Measurements from ENCODE around the gene YY1. TPM values are rescaled to one million over a fixed set of nuclear protein-coding genes. Genes with fewer than 3 reads are reported as not detected.
"Not testable (repeated sequence)": the region's sequence is repeated elsewhere in the genome, so short reads cannot be mapped to it uniquely, and the experiment has no call there.

YY1 gene
- total and polyA plus RNA-seq, 7 donors: 26.7 to 61.5 (median 53.9) TPM

DNA sequence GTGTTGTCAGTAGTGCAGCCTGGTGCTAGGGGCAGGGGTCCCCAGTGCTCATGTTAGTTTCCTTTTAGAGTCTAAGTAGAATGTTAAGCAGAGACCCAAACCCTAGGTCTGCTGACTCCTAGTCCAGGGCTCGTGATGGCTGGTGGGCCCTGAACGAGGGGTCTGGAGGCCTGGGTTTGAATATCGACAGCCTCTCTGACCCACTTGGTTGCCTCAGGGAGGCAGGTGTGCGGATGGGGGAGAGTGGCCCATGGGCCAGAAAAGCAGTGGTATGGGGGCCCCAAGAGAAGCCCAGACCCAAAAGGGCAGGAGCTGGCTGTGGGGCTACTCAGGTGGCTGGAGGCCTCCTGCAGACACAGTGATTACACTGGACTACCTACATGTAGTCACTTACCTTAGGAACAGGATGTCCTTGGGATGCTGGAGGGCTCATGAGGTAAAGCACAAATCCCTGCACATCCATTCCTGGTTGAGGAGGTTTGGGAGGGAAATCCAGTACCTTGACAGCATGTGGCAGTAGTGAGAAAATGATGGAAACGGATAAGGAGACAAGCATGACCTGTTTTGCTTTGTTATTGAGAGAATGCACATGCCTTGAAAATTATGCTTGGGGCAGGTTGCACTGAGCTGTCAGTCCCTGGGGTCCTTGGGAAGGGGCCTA, 69.0 kb downstream of the YY1 start:
- no peak for TF ChIP-seq POLR2A (IDR thresholded peaks at IDR 0.05)
- TF ChIP-seq POLR2AphosphoS5 (IDR thresholded peaks at IDR 0.05): no peak
- TF ChIP-seq, protein P1, sequence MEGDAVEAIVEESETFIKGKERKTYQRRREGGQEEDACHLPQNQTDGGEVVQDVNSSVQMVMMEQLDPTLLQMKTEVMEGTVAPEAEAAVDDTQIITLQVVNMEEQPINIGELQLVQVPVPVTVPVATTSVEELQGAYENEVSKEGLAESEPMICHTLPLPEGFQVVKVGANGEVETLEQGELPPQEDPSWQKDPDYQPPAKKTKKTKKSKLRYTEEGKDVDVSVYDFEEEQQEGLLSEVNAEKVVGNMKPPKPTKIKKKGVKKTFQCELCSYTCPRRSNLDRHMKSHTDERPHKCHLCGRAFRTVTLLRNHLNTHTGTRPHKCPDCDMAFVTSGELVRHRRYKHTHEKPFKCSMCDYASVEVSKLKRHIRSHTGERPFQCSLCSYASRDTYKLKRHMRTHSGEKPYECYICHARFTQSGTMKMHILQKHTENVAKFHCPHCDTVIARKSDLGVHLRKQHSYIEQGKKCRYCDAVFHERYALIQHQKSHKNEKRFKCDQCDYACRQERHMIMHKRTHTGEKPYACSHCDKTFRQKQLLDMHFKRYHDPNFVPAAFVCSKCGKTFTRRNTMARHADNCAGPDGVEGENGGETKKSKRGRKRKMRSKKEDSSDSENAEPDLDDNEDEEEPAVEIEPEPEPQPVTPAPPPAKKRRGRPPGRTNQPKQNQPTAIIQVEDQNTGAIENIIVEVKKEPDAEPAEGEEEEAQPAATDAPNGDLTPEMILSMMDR (IDR thresholded peaks at IDR 0.05): no peak
- TF ChIP-seq EP300 (IDR thresholded peaks at IDR 0.05): no peak
- Histone ChIP-seq H3K4me3 (peak overlapping the region in 3 of 4 donors; percentile 65 to 98 (median 74)), H3K27ac (peak overlapping the region; percentile 85 to 92 (median 90)), H3K9me3 (no peaks in the 10 kb centered on the region), H3K36me3 (no peaks in the 10 kb centered on the region), H3K27me3 (peaks cover 2 to 5% (median 2%) of the 10 kb centered on the region in 3 donors), H3K4me1 (peaks cover 0 to 36% (median 29%) of the 10 kb centered on the region in 4 donors)
- WGBS, 2 donors: 77 to 89% methylated on average over 5 of the region's 5 CpGs
- intact Hi-C loops (cut with DNase I): loop anchor here (2.0 kb wide), 2 partner anchors 67 to 69 kb away; partner anchors contain the start of gene WDR25
- no peak for DNase-seq

DNA sequence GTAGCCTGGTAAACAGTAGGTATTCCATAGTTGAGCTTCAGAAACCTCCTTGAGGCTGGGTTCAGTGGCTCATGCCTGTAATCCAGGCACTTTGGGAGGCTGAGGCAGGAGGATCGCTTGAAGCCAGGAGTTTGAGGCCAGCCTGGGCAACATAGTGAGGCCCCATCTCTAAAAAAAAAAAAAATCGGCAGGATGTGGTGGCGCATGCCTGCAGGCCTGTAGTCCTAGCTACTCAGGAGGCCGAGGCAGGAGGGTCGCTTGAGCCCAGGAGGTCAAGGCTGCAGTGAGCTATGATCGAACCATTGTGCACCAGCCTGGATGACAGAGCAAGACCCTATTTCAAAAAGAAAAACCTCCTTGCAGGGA, 69.5 kb downstream of the YY1 start:
- DNase-seq; H3K36me3 ChIP-seq; H3K9me3 ChIP-seq; H3K27ac ChIP-seq; H3K4me3 ChIP-seq; intact Hi-C loops (cut with DNase I): not testable (repeated sequence)
- WGBS, 2 donors: 81 to 86% methylated on average over 6 of the region's 6 CpGs
- peaks cover 5 to 11% (median 5%) of the 10 kb centered on the region in 3 donors for H3K27me3 ChIP-seq
- peaks cover 0 to 36% (median 29%) of the 10 kb centered on the region in 4 donors for H3K4me1 ChIP-seq

DNA sequence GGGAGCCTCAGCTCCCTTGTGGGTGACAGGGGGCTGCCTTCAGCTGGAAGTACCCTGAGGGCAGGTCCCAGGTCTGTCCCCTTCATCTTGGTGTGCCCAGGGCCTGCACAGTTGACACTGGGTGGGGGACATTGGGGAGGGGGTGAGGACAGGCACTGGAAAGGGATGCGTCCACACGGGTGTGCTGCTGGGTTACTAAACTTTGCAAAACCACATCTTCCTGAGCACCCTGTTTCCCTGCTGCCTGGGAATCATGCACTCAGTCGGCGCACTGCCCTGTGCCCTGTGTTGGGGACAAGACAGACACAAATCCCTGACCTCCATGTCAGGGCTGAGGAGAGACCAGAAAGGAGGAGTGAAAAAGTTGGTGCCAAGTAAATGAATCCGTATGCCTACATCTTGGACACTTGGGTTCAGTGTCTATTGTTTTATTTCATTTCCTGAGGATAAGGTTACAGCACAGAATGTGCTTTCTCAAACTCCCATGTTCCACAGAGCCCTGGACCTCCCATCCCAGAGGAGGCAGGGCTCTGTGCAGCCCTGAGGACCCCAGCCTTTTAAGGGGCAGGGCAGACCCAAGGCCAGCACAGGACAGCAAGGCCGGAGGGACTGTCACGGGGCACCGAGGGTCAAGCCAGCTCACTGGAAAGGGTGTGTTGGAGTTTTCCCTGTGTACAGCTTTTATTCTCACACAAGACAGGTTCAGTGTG, 70.2 kb downstream of the YY1 start:
- no peak overlapping the region for H3K4me3 ChIP-seq
- 77 to 79% methylated on average over 8 of the region's 8 CpGs for WGBS, 2 donors
- TF ChIP-seq POLR2AphosphoS5 (IDR thresholded peaks at IDR 0.05): peak in 1 of 4 donors; percentile 18
- no peak for TF ChIP-seq POLR2A (IDR thresholded peaks at IDR 0.05)
- peak overlapping the region in 2 of 4 donors; percentile 4 to 27 for H3K27ac ChIP-seq
- H3K27me3 ChIP-seq: peaks cover 5 to 15% (median 5%) of the 10 kb centered on the region in 3 donors
- H3K9me3 ChIP-seq: no peaks in the 10 kb centered on the region
- intact Hi-C loops (cut with DNase I): no loop called here
- no peaks in the 10 kb centered on the region for H3K36me3 ChIP-seq
- no peak for DNase-seq
- H3K4me1 ChIP-seq: peaks cover 0 to 34% (median 28%) of the 10 kb centered on the region in 4 donors

DNA sequence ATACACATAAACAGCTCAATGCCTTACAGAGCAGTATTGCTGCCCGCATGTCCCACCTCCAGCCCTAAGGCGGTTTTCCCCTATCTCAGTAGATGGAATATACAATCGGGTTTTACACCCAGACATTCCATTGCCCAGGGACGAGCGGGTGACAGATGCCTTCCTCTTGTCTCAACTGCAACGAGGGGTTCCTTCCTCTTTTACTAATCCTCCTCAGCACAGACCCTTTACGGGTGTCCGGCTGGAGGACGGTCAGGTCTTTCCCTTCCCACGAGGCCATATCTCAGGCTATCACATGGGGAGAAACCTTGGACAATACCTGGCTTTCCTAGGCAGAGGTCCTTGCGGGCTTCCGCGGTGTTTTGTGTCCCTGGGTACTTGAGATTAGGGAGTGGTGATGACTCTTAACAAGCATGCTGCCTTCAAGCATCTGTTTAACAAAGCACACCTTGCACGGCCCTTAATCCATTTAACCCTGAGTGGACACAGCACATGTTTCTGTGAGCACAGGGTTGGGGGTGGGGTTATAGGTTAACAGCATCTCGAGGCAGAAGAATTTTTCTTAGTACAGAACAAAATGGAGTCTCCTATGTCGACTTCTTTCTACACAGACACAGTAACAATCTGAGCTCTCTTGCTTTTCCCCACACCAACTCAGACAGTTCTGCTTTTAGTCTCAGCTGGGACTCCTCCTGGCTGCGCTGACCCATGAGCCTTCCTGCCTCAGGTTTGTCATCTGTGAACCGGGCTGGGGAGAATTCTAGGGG, 73.3 kb downstream of the YY1 start:
- H3K4me1 ChIP-seq: peaks cover 0 to 11% (median 7%) of the 10 kb centered on the region in 4 donors
- H3K36me3 ChIP-seq; H3K9me3 ChIP-seq; H3K27ac ChIP-seq; H3K4me3 ChIP-seq; DNase-seq; intact Hi-C loops (cut with DNase I): not testable (repeated sequence)
- H3K27me3 ChIP-seq: peaks cover 5 to 15% (median 5%) of the 10 kb centered on the region in 3 donors
- WGBS, 2 donors: 11 to 19% methylated on average over 18 of the region's 18 CpGs

DNA sequence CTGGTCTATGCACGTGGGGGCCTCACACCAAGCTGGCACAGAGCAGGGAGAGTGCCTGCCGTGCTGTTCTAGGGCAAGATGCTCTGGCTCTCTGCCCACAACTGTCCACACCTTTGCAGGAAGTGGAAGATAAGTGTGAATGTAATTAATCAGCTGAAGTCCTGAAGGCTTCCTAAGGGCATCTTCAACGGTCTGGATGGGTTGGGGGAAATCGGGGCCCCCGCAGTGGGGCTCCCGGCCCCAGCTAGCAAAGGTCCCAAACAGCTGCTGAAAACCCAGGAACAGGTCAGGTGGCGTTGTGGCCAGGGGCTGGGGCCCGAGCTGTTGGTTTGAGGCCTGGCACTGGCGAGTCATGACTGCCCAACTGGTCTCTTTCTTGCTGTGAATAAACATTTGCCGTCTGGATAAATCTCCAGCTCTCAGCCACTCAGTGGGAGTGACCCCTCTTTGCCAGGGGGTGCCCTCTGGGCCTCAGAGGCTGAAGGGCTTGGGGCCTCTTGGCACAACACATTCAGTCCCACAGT, 74.0 kb downstream of the YY1 start:
- WGBS, 2 donors: 47 to 63% methylated on average over 10 of the region's 10 CpGs
- intact Hi-C loops (cut with DNase I): no loop called here
- DNase-seq: no peak
- TF ChIP-seq, protein P1 (IDR thresholded peaks at IDR 0.05): no peak
- TF ChIP-seq POLR2AphosphoS5 (IDR thresholded peaks at IDR 0.05) (no peak), EP300 (IDR thresholded peaks at IDR 0.05) (no peak), POLR2A (IDR thresholded peaks at IDR 0.05) (no peak)
- H3K27ac ChIP-seq: no peak overlapping the region
- H3K9me3 ChIP-seq: no peaks in the 10 kb centered on the region
- peaks cover 5 to 15% (median 5%) of the 10 kb centered on the region in 3 donors for H3K27me3 ChIP-seq
- H3K4me1 ChIP-seq: peaks cover 0 to 11% (median 5%) of the 10 kb centered on the region in 4 donors
- no peaks in the 10 kb centered on the region for H3K36me3 ChIP-seq
- no peak overlapping the region for H3K4me3 ChIP-seq

Data from sigmoid colon (tissue), 7 donors.